ENCODE measurements around the gene MYO19. TPM values are rescaled to one million over a fixed set of nuclear protein-coding genes. Genes with fewer than 3 reads are reported as not detected.

Gene MYO19
- total and polyA plus RNA-seq, 9 of the 15 experiments (the other 6 are each of a cell fraction or from before 2014, with no cell fraction given), result 21.6 to 176 (median 129) TPM

DNA sequence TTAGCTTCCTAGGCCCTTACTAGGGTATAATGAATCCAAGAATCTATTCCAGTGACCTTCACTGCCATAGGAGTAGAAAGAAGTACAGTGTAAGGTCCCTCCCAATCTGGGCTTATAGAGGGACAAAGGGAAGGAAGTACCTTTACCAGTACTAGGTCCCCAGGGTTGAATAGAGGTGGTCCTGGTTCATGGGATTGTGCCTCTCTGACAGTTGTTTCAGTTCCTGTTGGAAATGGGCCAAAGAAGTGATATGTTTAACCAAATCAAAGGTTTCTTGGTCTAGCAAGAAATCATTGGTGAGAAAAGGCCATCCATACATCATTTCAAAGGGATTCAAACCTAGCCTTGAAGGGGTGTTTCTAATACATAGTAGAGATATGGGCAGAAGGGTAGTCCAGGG lies 64.2 kb downstream of the MYO19 start:
- no peaks in the 10 kb centered on the region for H3K4me1 ChIP-seq (replicated peaks in 1 of 2; ENCODE audit: control insufficient read depth in 2 of 2, insufficient read depth in 2 of 2, low read length in 2 of 2)
- H3K4me2 ChIP-seq (ENCODE audit: insufficient read depth, low read length), result no peak overlapping the region
- H3K9me1 ChIP-seq (ENCODE audit: control insufficient read depth, insufficient read depth, low read length), result peaks cover 4% of the 10 kb centered on the region
- H3K27me3 ChIP-seq (ENCODE audit: control insufficient read depth in 2 of 2, insufficient read depth in 2 of 2, low read length in 2 of 2), result peaks cover 11 to 38% of the 10 kb centered on the region in 2 experiments
- FAIRE-seq (no peak), ATAC-seq (no peak), DNase-seq (ENCODE audit: extremely low read depth in 1 of 4, low spot score in 3 of 4) (no peak)
- no peaks in the 10 kb centered on the region for H3K79me2 ChIP-seq (ENCODE audit: control insufficient read depth, insufficient read depth, low read length)
- H3K9me3 ChIP-seq (replicated peaks; ENCODE audit: control insufficient read depth, insufficient read depth, low read depth, low read length), result no peaks in the 10 kb centered on the region
- in situ Hi-C loops (cut with MboI) (loop anchor here (10.0 to 25.0 kb wide), 2 partner anchors 108 to 276 kb away; partner anchors contain the start of genes CCL3L1 and CCL3L3), intact Hi-C loops (cut with micrococcal nuclease) (no loop called here)
- POLR2A ChIA-PET, result no interaction called here
- H4K20me1 ChIP-seq (replicated peaks; ENCODE audit: control insufficient read depth, insufficient read depth, low read length), result peaks cover 3% of the 10 kb centered on the region; the same call in 1 of the 2 replicates
- H3K4me3 ChIP-seq, result no peak overlapping the region
- no TSS peak for BruUV-seq (replicated peaks)
- CTCF ChIA-PET (ENCODE audit: low intra/inter-chr PET ratio), result no interaction called here
- no peak overlapping the region for H3K9ac ChIP-seq (ENCODE audit: insufficient read depth in 1 of 2, low read depth in 2 of 2, low read length in 2 of 2)
- no peak for TF ChIP-seq HDAC2 (IDR thresholded peaks at IDR 0.05)
- TF ChIP-seq ZNF324 (CRISPR knock-in tag; IDR thresholded peaks at IDR 0.05), result no peak
- TF ChIP-seq SAP30 (IDR thresholded peaks at IDR 0.05; ENCODE audit: borderline replicate concordance, insufficient read depth, low read depth, low read length, poor library complexity, severe bottlenecking), result no peak
- TF ChIP-seq ZNF668 (CRISPR knock-in tag; IDR thresholded peaks at IDR 0.05), result no peak
- TF ChIP-seq NCOA4 (IDR thresholded peaks at IDR 0.05; ENCODE audit: partially characterized antibody), result no peak
- TF ChIP-seq CTBP1 (IDR thresholded peaks at IDR 0.05; ENCODE audit: borderline replicate concordance), result no peak
- no peak for TF ChIP-seq PYGO2 (tag; IDR thresholded peaks at IDR 0.05)
- TF ChIP-seq C11orf30 (IDR thresholded peaks at IDR 0.05; ENCODE audit: low read depth), result no peak
- H2AFZ ChIP-seq (ENCODE audit: low read depth, low read length), result no peak overlapping the region
- no peaks in the 10 kb centered on the region for H3K36me3 ChIP-seq (ENCODE audit: control insufficient read depth, insufficient read depth, low read length)
- H3K27ac ChIP-seq (ENCODE audit: extremely low read depth, low read depth, low read length), result no peak overlapping the region

All from K562 (cell line).